GM19035 (cell line): ENCODE data around the gene EPRS1.
A peak's percentile ranks its signal among the peaks of the same experiment; 100 is the strongest.

Source experiments
- ATAC-seq: cut with Tn5 transposase; IDR thresholded peaks from one replicate; pipeline ENCODE4 v1.9.1; 2021; ENCODE audit not compliant: unreplicated experiment

EPRS1 gene

GRCh38 chr1:220046052-220046930 lies at the start of gene EPRS1:
Gene EPRS1 (minus strand): TSS chr1:220046505. CDS start chr1:220046388, 117 bp downstream.
- peak; percentile 99 for ATAC-seq

- ATAC-seq = peak; percentile 54
Observed at GRCh38 chr1:220094016-220094911, 48.0 kb upstream of the EPRS1 start, which contains the start of gene IARS2. Gene IARS2 (plus strand): TSS chr1:220094132. CDS start chr1:220094217, 85 bp downstream.

GRCh38 chr1:220093361-220094015 lies 47.2 kb upstream of the EPRS1 start:
- ATAC-seq = peak; percentile 3

DNA sequence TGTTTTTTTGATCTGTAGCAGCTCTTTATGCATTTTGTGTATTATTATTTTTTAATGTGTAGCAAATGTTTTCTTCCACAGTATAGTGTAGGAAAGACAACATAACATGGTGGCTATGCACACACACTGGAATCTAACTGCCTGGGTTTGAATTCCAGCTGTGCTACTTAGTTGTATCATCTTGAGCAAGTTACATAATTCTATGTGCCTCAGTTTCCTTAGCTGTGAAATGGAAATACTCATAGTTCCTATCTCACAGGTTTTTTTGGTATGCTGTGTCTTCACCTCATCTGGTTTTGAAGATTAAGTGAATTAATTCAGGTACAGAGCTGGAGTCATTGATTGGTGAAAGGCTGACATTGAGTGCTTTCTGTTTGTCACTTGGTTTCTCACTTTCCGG lies 46.4 kb upstream of the EPRS1 start:
- no peak for ATAC-seq

DNA sequence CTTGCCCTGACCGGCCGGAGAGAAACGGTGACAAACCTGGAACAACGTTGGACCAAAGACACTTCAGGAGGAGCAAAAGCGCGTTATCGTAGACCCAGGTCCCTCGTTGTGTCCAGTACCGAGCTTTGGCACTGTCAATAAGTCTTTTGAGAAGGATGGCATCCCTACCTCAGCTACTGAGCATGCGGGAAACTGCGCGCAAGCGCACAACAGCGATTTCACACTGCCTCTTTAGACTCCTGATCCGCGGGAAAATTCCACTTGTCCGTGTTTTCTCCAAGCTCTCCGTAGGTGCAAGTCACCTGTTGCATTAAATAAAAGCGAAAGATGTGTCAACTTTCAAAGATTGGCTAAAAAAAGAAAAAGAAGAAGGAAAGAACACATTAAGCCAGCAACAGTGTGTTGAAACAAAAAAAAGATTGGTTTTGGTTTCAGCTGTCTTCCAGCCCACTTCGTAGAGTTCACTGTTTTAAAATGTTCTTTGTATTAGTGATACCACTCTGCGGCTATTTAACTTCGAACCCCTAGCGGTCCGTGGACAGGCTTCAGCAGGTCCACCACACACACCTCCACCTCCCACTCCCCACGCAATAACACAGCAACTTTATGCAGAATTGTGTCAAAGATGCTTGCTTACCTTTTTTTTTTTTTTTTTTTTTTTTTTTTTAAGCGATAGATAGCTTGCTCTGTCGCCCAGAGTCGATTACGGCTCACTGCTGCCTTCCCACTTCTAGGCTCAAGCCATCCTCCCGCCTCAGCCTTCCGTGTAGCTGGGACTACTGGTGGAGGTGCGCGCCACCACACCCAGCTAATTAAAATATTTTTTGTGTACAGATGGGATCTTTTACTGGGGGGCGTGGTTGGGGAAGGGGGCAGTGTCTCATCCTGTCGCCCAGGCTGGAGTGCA lies 43.6 kb upstream of the EPRS1 start, which contains the start of gene BPNT1:
Gene BPNT1, minus strand, starts transcription at position 139 of the 907 bp plus-strand sequence. CDS start 9,942 bp downstream, outside the sequence.
- ATAC-seq = peak; percentile 62

GRCh38 chr1:220086261-220086686 lies 40.0 kb upstream of the EPRS1 start:
- ATAC-seq = peak; percentile 45

GRCh38 chr1:220084460-220084859 lies 38.2 kb upstream of the EPRS1 start:
- ATAC-seq = no peak

- ATAC-seq = no peak
Observed at GRCh38 chr1:220077887-220078286, 31.6 kb upstream of the EPRS1 start.

DNA sequence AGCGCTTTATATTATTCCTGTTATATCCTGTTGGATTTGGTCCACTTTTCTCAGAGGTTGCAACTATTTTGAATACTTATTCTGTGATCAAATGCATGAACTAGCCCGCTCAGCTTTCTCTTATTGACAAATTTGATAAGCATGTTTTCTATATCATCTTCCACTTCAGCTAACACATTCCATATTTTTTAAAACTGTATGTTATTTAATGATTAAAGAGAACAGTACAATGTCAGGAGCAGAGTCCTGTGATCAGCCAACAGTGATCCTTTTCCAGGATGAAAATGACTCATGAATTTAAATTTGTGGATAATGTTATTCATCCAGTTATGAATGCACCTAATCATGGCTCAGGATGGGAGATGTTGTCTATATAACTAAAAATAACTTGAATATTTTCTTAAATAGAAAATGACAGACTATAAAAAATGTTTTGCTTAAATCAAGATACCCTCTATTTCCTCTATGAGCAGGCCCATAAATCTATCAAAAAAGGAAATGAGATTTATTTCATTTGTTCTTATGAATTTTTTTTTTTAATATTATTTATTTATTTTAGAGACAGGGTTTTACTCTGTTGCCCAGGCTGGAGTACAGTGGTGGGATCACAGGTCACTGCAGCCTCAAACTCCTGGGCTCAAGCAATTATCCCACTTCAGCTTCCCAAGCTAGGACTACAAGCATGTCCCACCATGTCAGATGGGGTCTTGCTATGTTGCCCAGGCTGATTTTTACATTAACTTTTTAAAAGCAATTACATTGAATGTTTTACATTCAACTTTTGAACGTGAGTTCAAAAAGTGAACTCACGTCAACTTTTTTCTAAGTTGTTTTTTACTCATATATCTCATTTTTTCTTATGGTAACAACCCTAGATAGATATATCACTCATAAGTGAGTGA lies 30.8 kb upstream of the EPRS1 start:
- no peak for ATAC-seq

DNA sequence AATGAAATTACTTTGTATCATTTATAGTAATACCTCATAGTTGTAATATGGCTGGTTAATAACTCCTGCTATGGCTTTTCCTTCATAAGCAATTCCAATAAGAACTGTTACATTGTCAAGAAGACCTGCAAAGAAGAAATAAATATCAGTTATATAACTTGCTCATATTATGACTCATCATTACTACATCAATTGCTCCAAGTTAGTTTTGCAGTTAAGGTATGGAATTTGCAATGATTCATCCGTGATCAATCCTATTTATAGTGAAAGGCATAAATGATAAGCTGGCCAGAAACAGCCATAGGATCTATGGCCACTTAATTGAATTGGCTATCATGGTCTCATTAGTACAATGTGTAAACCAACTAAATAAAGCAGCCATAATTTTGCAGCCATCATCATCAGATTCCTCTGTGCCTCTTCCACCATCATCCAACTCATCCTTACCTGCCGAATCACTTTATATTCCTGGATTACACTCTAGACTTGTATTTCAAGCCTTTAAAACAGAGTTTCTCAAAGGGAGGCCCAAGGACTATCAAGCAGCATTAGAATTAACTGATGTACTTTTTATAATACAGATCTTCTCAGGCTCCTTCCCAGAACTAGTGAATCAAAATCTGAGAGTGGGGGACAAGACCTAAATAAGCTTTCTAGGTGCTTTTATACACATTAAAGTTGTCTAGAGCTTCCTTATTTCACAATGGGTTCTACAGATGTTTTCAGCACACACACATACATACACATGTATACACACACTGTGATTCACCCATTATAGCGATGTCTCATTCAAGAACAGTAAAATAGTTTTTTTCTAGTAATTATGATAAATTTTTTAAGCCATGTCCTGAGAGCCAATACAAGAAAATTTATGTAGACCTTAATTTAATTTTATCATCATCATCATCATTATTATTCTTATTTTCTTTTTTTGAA lies 21.2 kb upstream of the EPRS1 start:
- no peak for ATAC-seq

DNA sequence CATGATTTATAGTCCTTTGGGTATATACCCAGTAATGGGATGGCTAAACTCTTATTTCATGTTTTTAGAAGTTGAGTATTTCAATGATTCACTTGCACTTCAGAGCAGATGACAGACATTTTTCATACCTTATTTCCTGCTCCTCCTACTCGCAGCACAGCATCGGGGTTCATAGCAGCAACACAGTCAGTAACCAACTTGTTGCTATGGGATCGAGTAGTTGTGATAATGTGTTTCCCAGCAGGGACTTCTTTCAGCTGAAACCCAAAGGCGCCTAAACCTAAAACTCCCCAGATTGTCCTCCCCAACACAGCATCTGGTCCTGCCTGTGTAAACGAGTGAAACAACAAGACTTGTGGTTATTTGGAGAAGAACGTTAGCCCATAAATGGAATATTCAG lies 16.3 kb upstream of the EPRS1 start:
- no peak for ATAC-seq

GRCh38 chr1:220060876-220061275 lies 14.6 kb upstream of the EPRS1 start:
- ATAC-seq = no peak

DNA sequence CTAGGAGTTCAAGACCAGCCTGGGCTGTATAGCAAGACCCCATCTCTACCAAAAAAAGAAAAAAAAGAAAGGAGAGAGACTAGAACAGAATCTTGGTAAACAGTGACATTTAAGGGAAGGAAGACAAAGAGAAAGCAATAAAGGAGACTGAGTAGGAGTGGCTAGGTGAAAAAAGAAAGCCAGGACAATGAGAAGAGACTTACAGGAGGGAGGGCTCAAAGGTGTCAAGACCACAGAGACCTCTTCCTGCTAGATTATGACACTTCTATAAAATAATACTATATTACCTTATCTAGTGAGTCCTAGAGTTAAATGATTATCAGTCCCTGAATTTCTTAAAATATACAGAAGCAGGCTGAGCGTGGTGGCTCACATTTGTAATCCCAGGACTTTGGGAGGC lies 10.1 kb upstream of the EPRS1 start:
- ATAC-seq = no peak

DNA sequence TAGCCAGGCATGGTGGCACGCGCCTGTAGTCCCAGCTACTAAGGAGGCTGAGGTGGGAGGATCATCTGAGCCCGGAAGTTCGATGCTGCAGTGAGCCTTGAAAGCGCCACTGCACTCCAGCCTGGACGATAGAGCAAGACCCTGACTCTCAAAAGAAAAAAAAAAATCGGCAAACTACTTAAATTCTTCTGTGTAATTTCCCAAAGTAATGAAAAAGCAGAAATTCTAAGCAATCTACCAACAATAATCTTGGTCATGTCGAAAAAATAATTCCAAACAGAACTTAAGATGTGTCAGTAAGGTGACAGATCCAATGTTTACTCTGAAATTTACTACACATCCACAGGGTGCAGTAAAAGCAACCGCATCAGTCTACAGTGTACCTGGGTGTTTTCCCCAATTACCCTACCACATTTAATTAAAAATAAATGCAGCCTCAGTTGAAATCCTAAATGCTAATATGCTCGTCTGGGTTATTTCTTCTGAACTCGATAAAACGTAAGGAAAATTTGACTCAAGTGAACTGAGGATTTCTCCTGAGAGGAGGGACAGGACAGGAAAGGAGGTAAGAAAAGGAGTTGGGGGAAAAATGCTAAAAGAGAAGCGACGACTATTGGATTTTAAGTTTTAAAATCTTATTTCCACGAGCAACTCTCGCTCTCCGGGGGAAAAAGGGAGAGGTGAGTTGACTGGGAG lies 801 bp downstream of the EPRS1 start:
- peak; percentile 28 for ATAC-seq

DNA sequence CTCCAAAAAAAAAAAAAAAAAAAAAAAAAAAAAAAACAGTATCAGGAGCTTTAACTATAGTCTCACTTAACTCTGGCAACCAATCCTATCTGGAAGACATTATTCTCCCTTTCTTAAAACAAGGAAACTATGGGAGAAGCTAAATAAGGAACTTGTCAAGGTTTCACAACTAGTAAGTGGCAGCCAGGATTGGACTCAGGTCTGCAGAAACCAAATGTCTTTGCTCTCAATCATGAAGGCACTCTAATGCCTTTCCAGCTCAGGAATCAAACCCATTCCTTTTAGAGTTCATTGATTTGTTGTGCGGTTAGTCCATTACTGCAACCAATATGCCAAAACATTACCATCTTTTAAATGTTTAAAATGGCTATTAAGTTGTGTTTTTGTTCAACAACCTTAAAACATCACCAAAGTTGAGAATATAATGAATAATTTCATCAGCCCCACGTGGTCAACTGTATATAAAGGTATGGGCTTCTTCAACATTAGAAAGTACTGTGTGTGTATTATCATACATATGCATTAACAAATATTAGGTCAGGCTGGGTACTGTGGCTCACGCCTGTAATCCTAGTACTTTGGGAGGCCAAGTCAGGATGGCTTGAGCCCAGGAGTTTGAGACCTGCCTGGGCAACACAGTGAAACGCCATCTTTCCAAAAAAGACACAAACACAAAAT lies 1.5 kb downstream of the EPRS1 start:
- no peak for ATAC-seq

DNA sequence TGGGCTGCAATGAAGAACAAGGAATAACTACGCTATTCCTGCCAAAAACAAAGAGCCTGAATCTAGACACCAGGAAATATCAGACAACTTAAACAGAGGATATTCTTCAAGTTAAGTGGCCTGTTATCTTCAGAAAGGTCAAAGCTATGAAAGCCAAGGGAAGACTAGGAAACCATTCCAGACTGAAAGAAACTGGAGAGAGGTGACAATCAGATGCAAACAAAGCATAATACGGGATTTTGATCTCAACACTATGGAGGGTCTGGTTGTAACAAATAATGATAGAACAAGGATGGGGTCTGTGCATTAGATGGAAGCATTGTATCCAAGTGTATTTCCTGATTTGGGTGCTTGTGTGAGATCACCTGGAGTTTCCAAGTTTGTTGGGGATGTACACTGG lies 2.7 kb downstream of the EPRS1 start:
- ATAC-seq = no peak
